GM12875 (cell line): ENCODE data around the gene PDXP.

Experiments
- H3K4me3 ChIP-seq: one replicate; pipeline ENCODE4 v1.5.1; 2011; ENCODE audit warnings: low read depth, low read length, control low read depth
- CTCF ChIP-seq: IDR thresholded peaks from 2 replicates; pipeline ENCODE4 v1.5.1; 2011; ENCODE audit warnings: low read depth, mild to moderate bottlenecking, control low read depth, inconsistent platforms, low read length, moderate library complexity, borderline replicate concordance; ENCODE audit not compliant: insufficient read depth

PDXP gene

GRCh38 chr22:37715760-37716159, 57.2 kb downstream of the PDXP start:
- TF ChIP-seq CTCF = no peak
- no peak overlapping the region for H3K4me3 ChIP-seq
